Measurements from ENCODE around the gene SRMS. TPM values are rescaled to one million over a fixed set of nuclear protein-coding genes. Genes with fewer than 3 reads are reported as not detected.

SRMS gene
- total and polyA plus RNA-seq, 11 donors = not detected

DNA sequence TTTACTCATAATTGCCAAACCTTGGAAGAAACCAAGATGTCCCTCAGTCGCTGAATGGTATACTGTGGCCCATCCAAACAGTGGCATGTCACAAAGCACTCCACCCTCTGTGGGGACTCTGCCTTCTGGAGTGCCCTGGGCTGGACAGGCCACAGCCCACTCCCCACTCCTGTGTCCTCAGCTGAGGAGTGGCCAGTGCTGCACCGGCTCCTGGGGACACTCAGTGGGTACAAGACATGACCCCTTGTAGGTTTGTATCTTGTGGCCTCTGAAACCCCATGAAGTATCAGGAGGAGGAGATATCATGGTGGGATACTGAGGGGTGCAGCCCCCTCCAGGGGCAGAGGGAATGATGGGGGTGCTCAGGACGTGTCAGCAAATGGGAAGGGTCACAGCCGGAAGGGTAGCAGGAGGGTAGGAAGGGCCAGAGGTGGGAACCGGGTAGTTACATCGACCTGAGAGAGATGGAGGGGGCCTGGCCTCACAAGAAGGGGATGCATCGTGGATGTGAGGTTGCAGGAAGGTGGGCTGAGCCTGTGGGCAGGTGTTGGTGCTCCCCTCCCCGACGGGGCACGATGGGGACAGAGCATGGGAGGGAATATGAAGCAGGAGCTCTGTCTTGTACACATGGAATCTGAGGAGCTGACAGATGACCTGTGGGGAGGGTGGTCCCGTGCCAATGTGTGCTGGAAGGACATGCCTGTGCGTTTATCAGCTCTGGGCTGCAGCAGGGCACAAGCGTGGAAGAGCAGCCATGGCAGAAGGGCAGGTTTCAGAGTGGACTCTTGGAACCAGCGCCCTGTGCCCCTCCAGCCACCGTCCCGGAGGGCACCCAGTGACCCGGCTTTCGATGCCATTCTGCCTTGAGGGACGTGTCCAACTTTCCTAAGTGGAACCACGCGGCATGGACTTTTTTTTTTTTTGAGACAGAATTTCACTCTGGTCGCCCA lies 38.3 kb upstream of the SRMS start:
- intact Hi-C loops (cut with DNase I) = loop anchor here in 1 of 10 donors (5.0 kb wide), 1 partner anchor 36 kb away; no protein-coding TSS in a partner anchor
- Histone ChIP-seq H3K4me3 (no peak overlapping the region), H3K27me3 (no peaks in the 10 kb centered on the region), H3K27ac (no peak overlapping the region), H3K4me1 (no peaks in the 10 kb centered on the region), H3K36me3 (peaks cover 0 to 32% (median 22%) of the 10 kb centered on the region in 9 donors), H3K9me3 (no peaks in the 10 kb centered on the region)
- 63 to 78% (median 72%) methylated on average over 21 to 22 of the region's 22 CpGs for WGBS, 4 donors
- DNase-seq = peak in 1 of 5 donors; percentile 52
- peak in 3 of 4 donors; percentile 7 to 22 (median 21) for ATAC-seq
- TF ChIP-seq POLR2A (IDR thresholded peaks at IDR 0.05) (no peak), CTCF (IDR thresholded peaks at IDR 0.05) (no peak)

DNA sequence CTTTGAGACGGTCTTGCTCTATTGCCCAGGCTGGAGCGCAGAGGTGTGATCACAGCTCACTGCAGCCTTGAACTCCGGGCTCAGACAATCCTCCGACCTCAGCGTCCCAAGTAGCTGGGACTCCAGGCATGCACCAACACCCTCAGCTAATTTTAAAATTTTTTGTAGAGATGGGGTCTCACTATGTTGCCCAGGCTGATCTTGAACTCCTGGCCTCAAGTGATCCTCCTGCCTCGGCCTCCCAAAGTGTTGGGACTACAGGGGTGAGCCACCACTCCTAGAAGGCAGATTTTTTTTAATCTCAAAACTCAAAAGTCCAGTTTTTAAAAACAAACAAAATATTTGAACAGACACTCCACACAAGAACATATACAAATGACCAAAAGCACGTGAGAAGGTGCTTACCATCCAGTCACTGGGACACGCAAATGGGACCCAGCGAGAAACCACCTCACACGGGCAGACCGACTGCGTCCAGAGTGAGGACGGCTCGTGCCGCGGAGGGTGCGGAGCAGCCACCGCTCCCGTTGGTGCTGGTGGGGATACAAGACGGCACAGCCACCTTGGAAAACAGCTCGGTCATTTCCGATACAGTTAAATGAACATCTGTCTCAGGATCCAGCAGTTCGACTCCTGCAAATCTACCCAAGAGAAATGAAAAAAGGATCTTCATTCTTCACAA lies 35.0 kb upstream of the SRMS start:
- ATAC-seq (no peak), DNase-seq (peak in 2 of 5 donors; percentile 11 to 37)
- peak overlapping the region in 1 of 12 donors; percentile 9 for H3K27ac ChIP-seq
- peaks cover 0 to 3% (median 0%) of the 10 kb centered on the region in 12 donors for H3K4me1 ChIP-seq
- 83 to 90% (median 86%) methylated on average over 23 of the region's 23 CpGs for WGBS, 4 donors
- H3K36me3 ChIP-seq = peaks cover 0 to 6% (median 0%) of the 10 kb centered on the region in 9 donors
- peak overlapping the region in 1 of 12 donors; percentile 28 for H3K4me3 ChIP-seq
- intact Hi-C loops (cut with DNase I) = loop anchor here in 1 of 10 donors (5.0 kb wide), 1 partner anchor 135 kb away; no protein-coding TSS in a partner anchor
- TF ChIP-seq POLR2A (IDR thresholded peaks at IDR 0.05) (no peak), CTCF (IDR thresholded peaks at IDR 0.05) (no peak)
- no peaks in the 10 kb centered on the region for H3K9me3 ChIP-seq
- peaks cover 0 to 8% (median 0%) of the 10 kb centered on the region in 9 donors for H3K27me3 ChIP-seq

- H3K4me3 ChIP-seq = no peak overlapping the region
- H3K27ac ChIP-seq = no peak overlapping the region
- H3K27me3 ChIP-seq = peaks cover 0 to 11% (median 0%) of the 10 kb centered on the region in 9 donors
- intact Hi-C loops (cut with DNase I) = loop anchor here in 1 of 10 donors (5.0 kb wide), 1 partner anchor 134 kb away; no protein-coding TSS in a partner anchor
- TF ChIP-seq POLR2A (IDR thresholded peaks at IDR 0.05) (no peak), CTCF (IDR thresholded peaks at IDR 0.05) (peak in 10 of 12 donors; percentile 6 to 39 (median 30))
- WGBS, 4 donors = 60 to 64% (median 62%) methylated on average over 8 to 12 of the region's 12 CpGs
- DNase-seq = no peak
- ATAC-seq = no peak
- H3K36me3 ChIP-seq = no peaks in the 10 kb centered on the region
- no peaks in the 10 kb centered on the region for H3K9me3 ChIP-seq
- H3K4me1 ChIP-seq = peaks cover 0 to 12% (median 0%) of the 10 kb centered on the region in 12 donors
These were observed 33.4 kb upstream of the SRMS start for GRCh38 chr20:63580796-63581461.

Measured in heart left ventricle (tissue), 16 donors.